ENCODE data around the gene JAZF1. TPM values are rescaled to one million over a fixed set of nuclear protein-coding genes. Genes with fewer than 3 reads are reported as not detected.

Gene JAZF1
- total and polyA plus RNA-seq, 2 donors, result 30.7 to 31.9 TPM

DNA sequence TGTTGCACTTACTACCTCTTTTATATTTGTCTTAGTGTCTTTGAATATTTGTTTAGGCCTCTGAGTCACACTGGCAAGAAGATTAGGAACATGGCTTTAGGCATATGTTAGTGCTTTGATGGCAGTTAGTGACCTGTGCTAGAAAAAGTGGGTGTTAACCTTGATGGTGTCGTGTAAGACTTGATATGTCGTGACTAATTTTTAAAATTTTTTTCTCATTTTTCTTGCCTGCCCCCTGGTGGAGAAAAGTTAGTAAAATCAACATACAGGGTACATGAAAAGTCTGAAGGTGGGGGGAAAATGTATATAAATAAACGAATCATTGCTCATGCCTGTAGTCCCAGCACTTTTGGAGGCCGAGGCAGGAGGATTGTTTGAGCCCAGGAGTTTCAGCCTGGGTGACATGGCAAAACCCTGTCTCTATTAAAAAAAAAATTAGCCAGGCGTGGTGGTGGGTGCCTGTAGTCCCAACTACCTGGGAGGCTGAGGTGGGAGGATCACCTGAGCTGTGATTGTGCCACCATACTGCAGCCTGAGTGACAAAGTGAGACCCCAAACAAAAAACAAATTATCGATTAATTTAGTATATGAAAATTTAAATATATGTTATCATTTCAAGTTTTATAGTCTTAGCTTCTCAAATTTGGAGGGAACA, 396.1 kb downstream of the JAZF1 start:
- DNase-seq (ENCODE audit: extremely low spot score), result peak; percentile 23
- H3K36me3 ChIP-seq (ENCODE audit: insufficient read depth), result no peaks in the 10 kb centered on the region
- H3K4me1 ChIP-seq (ENCODE audit: insufficient read depth), result no peaks in the 10 kb centered on the region
- no peak overlapping the region for H3K4me3 ChIP-seq (ENCODE audit: low read depth, low read length)
- WGBS, result 56% methylated on average over 6 of the region's 6 CpGs
- no peak overlapping the region for H3K27ac ChIP-seq (ENCODE audit: low read depth)

DNA sequence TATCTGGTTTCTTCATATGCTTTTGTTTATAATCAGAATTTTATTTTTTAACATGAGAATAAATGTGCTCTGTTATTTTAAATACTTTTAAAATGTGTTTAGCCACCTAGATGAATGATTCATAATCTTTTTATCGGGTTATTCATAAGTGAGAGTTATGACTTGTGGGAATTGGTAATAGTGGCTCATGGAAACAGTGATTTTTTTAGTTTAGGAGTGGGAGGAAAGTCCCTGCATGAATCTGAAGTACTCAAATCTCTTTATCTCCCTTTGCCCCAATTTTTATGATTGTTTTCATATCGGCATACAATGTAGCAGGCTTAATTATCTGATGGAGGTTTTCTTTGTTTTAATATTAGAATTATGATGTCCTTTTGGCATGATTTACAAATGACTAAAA, 397.7 kb downstream of the JAZF1 start:
- Histone ChIP-seq H3K27ac (ENCODE audit: low read depth) (no peak overlapping the region), H3K4me3 (ENCODE audit: low read depth, low read length) (no peak overlapping the region), H3K36me3 (ENCODE audit: insufficient read depth) (no peaks in the 10 kb centered on the region), H3K4me1 (ENCODE audit: insufficient read depth) (no peaks in the 10 kb centered on the region)
- no peak for DNase-seq (ENCODE audit: extremely low spot score)
- 55% methylated on average over 2 of the region's 2 CpGs for WGBS

DNA sequence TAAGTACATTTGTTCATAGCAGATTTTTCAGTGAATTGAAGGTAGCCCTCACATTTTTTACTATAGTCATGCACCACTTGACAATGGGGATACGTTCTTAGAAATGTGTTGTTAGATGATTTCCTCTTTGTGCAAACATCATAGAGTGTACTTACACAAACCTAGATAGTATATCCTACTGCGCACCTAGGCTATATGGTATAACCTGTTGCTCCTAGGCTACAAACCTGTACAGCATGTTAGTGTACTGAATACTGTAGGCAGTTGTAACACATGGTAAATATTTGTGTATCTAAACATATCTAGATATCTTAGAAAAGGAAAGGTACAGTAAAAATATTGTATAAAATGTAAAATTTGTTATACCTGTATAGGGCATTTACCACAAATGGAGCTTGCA, 399.4 kb downstream of the JAZF1 start:
- Histone ChIP-seq H3K27ac (ENCODE audit: low read depth) (no peak overlapping the region), H3K36me3 (ENCODE audit: insufficient read depth) (no peaks in the 10 kb centered on the region), H3K4me3 (ENCODE audit: low read depth, low read length) (no peak overlapping the region), H3K4me1 (ENCODE audit: insufficient read depth) (no peaks in the 10 kb centered on the region)
- WGBS, result 89% methylated on average over 2 of the region's 2 CpGs
- no peak for DNase-seq (ENCODE audit: extremely low spot score)

Small RNAs within 50 kb of the gene (small RNA-seq; reads per million reads assigned to genes)
- gene RNU6-979P, result not detected

Other genes starting within 250 kb of the JAZF1 start
- 53.5 TPM for gene CREB5, start 231.7 kb upstream of the JAZF1 start, total RNA-seq
- gene CREB5, start 231.7 kb upstream of the JAZF1 start, polyA plus RNA-seq, result 6.5 TPM